ENCODE results near the gene KLHL1. TPM values are rescaled to one million over a fixed set of nuclear protein-coding genes. Genes with fewer than 3 reads are reported as not detected.
"Not testable (repeated sequence)": the region's sequence is repeated elsewhere in the genome, so short reads cannot be mapped to it uniquely, and the experiment has no call there.

KLHL1 gene
- total and polyA plus RNA-seq, 2 of the 13 experiments (the other 11 are each of a cell fraction or from before 2014, with no cell fraction given) = 0.01 TPM; not detected in 1

- no peak for TF ChIP-seq IKZF5 (CRISPR knock-in tag; IDR thresholded peaks at IDR 0.05)
- no peak for TF ChIP-seq ATAD3A (CRISPR knock-in tag; IDR thresholded peaks at IDR 0.05)
- TF ChIP-seq ZNF343 (CRISPR knock-in tag; IDR thresholded peaks at IDR 0.05) = no peak
Observed at GRCh38 chr13:70108356-70109105, at the start of gene KLHL1 (continued).

- intact Hi-C loops (cut with micrococcal nuclease; ENCODE audit: unreplicated experiment); BruUV-seq (replicated peaks); H3K9ac ChIP-seq (ENCODE audit: insufficient read depth, low read depth, low read length); ATAC-seq; FAIRE-seq; H2AFZ ChIP-seq (ENCODE audit: low read length); DNase-seq (ENCODE audit: low spot score); POLR2A ChIA-PET; H3K79me2 ChIP-seq (ENCODE audit: insufficient read depth, low read length); H3K4me1 ChIP-seq (ENCODE audit: insufficient read depth, low read length); H4K20me1 ChIP-seq (ENCODE audit: insufficient read depth, low read length); H3K36me3 ChIP-seq (replicated peaks in 1 of 2; ENCODE audit: control insufficient read depth in 1 of 2, insufficient read depth in 2 of 2, low read length in 2 of 2); H3K27me3 ChIP-seq (ENCODE audit: control insufficient read depth in 1 of 2, insufficient read depth in 2 of 2, low read length in 2 of 2); in situ Hi-C loops (cut with HindIII; ENCODE audit: extremely low pct_ligation_motif_present, low pct_unique_long_range_greater_than_20kb); H3K4me2 ChIP-seq (ENCODE audit: low read depth, low read length); CTCF ChIA-PET (ENCODE audit: low intra/inter-chr PET ratio, low total read pairs); H3K27ac ChIP-seq (ENCODE audit: extremely low read length, insufficient read depth, low read length); H3K4me3 ChIP-seq (replicated peaks in 1 of 3; ENCODE audit: insufficient read depth in 1 of 3, low read depth in 2 of 3, low read length in 3 of 3); H3K9me3 ChIP-seq (ENCODE audit: low read length): not testable (repeated sequence)
- WGBS (ENCODE audit: low lambda C conversion rate) = 36% methylated on average over 12 of the region's 12 CpGs
Observed at GRCh38 chr13:70142658-70143057, 34.4 kb upstream of the KLHL1 start.

GRCh38 chr13:70128098-70128497, 19.8 kb upstream of the KLHL1 start:
- Histone ChIP-seq H3K36me3 (replicated peaks in 1 of 2; ENCODE audit: control insufficient read depth in 1 of 2, insufficient read depth in 2 of 2, low read length in 2 of 2) (no peaks in the 10 kb centered on the region), H3K9me3 (ENCODE audit: low read length) (no peaks in the 10 kb centered on the region), H3K4me2 (ENCODE audit: low read depth, low read length) (no peak overlapping the region), H3K9ac (ENCODE audit: insufficient read depth, low read depth, low read length) (no peak overlapping the region), H3K27ac (ENCODE audit: extremely low read length, insufficient read depth, low read length) (no peak overlapping the region), H3K4me3 (replicated peaks in 1 of 3; ENCODE audit: insufficient read depth in 1 of 3, low read depth in 2 of 3, low read length in 3 of 3) (no peak overlapping the region), H3K4me1 (ENCODE audit: insufficient read depth, low read length) (no peaks in the 10 kb centered on the region), H2AFZ (ENCODE audit: low read length) (no peak overlapping the region), H4K20me1 (ENCODE audit: insufficient read depth, low read length) (no peaks in the 10 kb centered on the region), H3K79me2 (ENCODE audit: insufficient read depth, low read length) (no peaks in the 10 kb centered on the region), H3K27me3 (ENCODE audit: control insufficient read depth in 1 of 2, insufficient read depth in 2 of 2, low read length in 2 of 2) (no peaks in the 10 kb centered on the region)
- in situ Hi-C loops (cut with HindIII; ENCODE audit: extremely low pct_ligation_motif_present, low pct_unique_long_range_greater_than_20kb) = no loop called here
- POLR2A ChIA-PET = no interaction called here
- intact Hi-C loops (cut with micrococcal nuclease; ENCODE audit: unreplicated experiment) = no loop called here
- BruUV-seq (replicated peaks) = no TSS peak
- 3% methylated on average over 2 of the region's 2 CpGs for WGBS (ENCODE audit: low lambda C conversion rate)
- no peak for ATAC-seq
- no peak for DNase-seq (ENCODE audit: low spot score)
- FAIRE-seq = no peak
- CTCF ChIA-PET (ENCODE audit: low intra/inter-chr PET ratio, low total read pairs) = no interaction called here
- TF ChIP-seq HMG20A (CRISPR knock-in tag; IDR thresholded peaks at IDR 0.05; ENCODE audit: borderline replicate concordance) (no peak), PREB (CRISPR knock-in tag; IDR thresholded peaks at IDR 0.05) (no peak), DPF2 (CRISPR knock-in tag; IDR thresholded peaks at IDR 0.05; ENCODE audit: borderline replicate concordance, low read depth) (no peak), MBNL3 (CRISPR knock-in tag; conservative IDR thresholded peaks at IDR 0.05) (no peak), PAXIP1 (CRISPR knock-in tag; conservative IDR thresholded peaks at IDR 0.05) (no peak), ZNF788 (CRISPR knock-in tag; IDR thresholded peaks at IDR 0.05; ENCODE audit: borderline replicate concordance) (no peak), RNF2 (conservative IDR thresholded peaks at IDR 0.05; ENCODE audit: low read depth) (no peak), CHCHD3 (CRISPR knock-in tag; IDR thresholded peaks at IDR 0.05) (no peak)
